ENCODE data around the gene UGT8.

GRCh38 chr4:114626196-114626595 lies 27.6 kb downstream of the UGT8 start:
- TF ChIP-seq, protein P1, sequence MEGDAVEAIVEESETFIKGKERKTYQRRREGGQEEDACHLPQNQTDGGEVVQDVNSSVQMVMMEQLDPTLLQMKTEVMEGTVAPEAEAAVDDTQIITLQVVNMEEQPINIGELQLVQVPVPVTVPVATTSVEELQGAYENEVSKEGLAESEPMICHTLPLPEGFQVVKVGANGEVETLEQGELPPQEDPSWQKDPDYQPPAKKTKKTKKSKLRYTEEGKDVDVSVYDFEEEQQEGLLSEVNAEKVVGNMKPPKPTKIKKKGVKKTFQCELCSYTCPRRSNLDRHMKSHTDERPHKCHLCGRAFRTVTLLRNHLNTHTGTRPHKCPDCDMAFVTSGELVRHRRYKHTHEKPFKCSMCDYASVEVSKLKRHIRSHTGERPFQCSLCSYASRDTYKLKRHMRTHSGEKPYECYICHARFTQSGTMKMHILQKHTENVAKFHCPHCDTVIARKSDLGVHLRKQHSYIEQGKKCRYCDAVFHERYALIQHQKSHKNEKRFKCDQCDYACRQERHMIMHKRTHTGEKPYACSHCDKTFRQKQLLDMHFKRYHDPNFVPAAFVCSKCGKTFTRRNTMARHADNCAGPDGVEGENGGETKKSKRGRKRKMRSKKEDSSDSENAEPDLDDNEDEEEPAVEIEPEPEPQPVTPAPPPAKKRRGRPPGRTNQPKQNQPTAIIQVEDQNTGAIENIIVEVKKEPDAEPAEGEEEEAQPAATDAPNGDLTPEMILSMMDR (conservative IDR thresholded peaks at IDR 0.05; ENCODE audit: low read depth, low read length): no peak
- no peak for TF ChIP-seq EZH2phosphoT487 (IDR thresholded peaks at IDR 0.05; ENCODE audit: borderline replicate concordance, low read length)
